Measurements from ENCODE around the gene AIRE.
"Not testable (repeated sequence)": the region's sequence is repeated elsewhere in the genome, so short reads cannot be mapped to it uniquely, and the experiment has no call there.

Gene AIRE

DNA sequence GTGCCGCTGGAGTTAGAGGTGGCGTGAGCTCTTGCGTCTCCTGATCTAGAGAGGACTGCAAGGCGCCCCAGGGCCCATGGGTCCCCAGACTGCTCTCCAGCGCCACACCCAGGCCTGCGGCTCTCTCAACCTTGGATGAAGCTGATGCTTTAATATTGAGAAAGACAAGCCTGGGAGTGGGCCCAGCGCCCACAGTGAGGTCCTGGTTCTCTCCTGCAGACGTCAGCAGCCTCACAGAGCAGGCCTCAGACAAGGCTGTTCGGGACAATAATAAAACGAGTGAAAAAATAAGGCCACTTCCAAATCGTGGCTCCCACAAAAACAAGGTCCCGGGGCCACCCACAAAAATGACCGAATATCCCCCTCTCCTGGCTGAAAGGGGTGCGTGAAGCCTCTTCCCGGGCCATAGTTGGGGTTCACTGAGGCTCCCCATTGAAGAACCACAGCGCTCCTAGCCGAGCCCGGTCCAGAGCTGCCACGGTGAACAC is 18.0 kb upstream of the AIRE start:
- DNase-seq = no peak

DNA sequence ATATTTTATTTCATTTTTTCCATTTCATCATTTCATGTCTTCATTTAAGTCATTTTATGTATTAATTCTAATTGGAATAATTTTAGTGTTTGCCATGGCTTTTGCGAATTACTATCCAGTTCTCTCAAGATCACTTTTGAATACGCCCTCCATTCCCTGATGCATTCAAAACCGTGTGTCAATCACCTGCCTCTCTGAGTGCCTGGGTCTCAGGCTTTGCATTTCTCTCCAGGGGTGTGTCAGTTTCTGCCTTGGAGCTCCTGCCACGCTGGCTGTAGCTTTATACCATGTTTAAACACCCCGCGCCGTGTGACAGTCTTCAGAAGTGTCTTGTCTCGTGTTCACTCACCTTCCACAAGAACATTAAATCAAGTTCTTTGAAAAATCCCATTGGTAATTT is 16.6 kb upstream of the AIRE start:
- DNase-seq = no peak

DNA sequence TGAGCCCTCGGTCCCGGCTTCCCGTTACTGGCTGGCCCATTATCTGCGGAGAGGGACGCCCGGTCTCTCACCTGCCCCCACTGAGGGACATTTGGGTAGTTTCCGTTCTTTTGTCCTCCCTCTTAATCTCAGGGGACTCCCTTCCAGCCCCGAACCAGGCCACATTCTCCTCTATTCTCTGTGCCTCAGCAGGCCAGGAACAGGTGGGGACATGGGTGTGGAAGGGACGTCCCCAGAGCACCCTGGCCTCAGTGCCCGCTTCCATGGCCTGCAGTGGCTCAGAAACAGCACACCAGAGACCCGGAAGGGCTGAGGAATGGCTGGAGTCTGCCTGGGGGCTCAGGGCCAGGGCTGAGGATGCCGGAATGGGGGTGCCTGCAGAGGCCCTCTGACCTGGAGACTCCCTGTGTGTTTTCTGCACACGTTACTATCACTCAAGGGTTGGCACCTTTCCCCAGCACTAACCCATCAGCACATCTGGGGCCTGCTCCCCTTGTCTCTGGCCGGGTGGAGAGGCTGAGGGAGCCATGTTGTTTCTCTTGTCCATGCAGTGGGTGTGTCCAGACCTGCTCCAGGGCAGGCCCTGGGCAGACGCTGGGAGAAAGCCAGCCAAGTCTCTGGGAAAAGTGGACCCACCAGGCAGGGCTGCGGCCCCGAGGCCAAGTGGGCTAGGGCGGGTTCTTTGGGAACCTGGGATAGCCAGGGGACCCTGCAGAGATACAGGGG is 14.0 kb upstream of the AIRE start:
- DNase-seq = no peak

DNA sequence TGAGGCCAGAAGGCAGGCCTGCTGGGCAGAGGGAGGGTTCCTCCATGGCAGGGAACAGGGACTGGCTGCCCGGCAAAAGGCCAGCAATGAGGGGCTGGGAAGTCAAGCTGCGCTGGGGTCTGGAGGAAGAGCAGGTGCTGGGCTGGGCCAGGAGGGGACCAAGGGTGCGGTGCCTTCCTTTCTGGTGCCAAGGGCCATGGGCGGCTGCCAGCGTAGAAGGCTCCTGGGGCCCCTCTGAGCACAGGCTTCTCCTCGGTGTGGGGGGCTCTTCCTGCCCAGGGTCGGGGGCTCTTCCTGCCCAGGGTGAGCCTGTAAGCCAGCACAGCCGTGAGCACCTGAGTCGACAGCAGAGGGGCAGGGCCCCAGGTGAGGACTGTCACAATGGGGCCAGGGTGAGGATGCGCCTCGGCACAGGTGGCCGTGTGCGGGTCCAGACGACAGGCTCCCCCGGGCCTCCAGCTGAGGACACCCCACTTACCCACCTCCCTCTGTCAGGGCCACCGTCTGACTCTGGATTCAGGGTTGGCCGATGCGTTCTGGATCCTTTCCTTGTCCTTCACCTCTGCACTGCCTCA is 13.3 kb upstream of the AIRE start:
- no peak for DNase-seq

DNA sequence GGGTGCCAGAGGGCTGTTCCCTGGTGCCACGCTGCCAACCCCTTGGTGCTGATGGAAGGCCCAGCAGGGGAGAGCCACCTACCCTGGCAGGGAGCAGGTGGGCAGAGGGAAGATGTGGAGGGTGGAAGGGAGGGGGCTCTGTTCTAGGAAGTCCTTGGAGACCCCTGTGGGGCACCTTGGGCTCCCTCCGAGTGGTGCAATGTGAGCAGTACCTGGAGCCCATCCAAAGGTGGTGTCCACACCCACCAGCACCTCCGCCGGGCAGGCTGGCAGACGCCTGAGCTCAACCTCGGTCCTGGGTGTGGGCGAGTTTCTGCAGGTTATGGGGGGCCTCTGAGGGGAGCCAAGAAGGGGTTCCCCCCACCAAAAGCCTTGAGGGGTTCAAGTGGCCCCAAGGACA is 12.6 kb upstream of the AIRE start:
- DNase-seq = no peak

DNA sequence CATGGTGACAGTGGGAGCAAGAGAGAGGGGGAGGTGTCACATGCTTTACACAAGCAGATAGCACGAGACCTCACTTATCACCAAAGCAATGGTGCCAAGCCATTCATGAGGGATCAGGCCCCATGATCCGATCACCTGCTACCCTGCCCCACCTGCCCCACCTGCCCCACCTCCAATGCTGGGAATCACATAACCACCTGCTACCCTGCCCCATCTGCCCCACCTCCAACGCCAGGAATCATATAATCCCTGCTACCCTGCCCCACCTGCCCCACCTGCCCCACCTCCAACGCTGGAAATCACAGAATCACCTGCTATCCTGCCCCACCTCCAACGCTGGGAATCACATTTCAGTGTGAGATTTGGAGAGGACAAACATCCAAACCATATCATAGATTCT is 10.6 kb upstream of the AIRE start:
- no peak for DNase-seq

DNA sequence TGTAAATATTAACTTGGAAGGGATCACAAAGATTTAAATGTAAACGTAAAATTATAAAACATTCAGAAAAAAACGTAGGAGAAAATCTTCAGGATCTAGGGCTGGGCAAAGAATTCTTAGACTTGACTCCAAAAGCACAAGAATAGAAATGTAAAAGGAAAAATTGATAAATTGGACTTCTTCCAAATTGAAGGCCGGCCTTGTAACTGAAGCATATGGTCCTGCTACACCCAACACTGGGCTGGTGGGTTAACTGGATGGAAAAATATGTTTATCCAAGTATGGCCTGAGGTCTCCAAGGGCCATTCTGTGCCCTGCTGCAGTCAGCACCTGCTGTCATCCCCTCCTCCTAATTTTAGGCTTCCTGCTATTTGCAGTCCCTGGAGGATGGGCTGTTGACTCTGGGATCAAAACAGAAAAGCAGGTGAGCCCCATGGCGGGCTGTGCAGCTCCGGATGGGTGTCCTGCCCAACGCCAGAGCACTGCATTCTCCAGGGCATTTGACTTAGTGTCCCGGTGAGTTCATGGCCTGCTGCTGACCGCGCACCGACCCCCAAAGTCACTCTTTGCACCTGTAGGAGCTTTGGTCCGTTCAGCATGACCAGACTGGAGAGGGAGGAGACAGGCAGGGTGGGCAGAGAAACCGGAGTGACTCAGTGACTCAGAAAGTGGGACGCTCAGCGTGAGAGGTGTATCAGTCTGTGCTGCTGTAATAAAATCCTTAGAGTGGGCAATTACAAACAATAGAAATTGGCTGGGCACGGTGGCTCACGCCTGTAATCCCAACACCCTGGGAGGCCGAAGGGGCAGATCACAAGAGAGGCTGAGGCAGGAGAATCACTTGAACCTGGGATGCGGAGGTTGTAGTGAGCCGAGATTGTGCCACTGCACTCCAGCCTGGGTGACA is 6.1 kb upstream of the AIRE start:
- no peak for DNase-seq

DNA sequence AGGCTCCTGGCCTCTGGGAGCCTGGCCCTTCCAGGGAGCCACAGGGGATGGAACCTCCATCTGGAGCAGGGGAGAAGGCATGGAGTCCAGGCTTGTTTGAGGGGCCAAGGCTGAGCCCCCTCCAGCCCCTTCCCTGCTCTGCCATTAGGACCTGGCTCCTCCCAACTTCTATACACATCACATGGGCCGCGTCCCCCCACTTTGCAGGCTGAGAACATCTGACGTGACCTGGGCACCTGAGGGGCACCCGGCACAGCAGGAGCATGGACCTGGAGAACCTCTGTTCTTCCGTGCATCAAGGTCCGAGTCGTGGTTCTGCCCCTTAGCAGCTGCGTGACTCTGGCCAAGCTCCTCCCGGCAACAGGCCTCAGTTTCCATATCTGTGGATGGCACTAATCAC is 3.9 kb upstream of the AIRE start:
- DNase-seq = no peak

DNA sequence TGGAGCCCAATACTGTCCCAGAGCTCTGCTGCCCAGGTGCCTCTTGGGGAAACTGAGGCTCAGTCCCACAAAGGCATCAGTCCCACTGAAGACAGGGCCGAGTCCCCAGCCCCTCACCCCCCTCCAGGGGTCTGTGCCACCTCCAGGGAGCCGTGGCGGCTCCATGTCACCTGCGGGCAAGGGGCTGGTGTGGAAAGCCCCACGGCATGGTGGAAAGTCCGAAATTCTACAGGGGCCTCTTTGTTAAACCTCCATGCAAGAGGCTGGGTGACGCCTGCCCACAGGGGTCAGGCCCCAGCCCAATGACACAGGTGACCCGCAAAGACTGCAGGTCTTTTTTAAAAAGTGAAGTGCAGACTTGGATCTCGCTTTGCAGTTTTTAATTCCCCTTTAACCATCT is 3.3 kb upstream of the AIRE start:
- DNase-seq = no peak

DNA sequence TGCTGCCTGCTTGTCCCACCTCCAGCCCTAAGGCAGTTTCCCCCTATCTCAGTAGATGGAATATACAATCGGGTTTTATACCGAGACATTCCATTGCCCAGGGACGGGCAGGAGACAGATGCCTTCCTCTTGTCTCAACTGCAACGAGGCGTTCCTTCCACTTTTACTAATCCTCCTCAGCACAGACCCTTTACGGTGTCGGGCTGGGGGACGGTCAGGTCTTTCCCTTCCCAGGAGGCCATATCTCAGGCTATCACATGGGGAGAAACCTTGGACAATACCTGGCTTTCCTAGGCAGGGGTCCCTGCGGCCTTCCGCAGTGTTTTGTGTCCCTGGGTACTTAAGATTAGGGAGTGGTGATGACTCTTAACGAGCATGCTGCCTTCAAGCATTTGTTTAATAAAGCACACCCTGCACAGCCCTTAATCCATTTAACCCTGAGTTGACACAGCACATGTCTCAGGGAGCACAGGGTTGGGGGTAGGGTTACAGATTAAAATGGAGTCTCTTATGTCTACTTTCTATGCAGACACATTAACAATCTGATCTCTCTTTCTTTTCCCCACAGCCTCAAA is 2.4 kb upstream of the AIRE start:
- not testable (repeated sequence) for DNase-seq

DNA sequence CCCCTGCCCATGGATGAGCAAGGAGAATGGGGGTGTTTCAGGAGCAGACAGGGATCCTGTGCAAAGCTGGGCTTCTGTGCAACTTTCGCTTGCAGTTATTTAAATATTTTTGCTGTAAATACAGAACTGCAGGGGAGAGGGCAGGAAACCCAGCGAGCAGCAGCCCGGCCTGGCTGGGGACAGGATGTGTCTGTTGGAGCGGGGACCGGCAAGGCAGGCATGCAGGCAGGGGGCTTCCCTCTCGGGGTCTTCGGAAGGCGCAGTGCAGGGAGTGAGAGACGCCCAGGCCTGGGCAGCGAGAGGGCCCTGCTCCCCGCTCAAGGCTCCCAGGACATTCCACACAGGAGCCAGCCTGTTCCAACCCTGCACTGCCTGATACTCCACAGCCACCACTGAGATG is 1.7 kb upstream of the AIRE start:
- no peak for DNase-seq

DNA sequence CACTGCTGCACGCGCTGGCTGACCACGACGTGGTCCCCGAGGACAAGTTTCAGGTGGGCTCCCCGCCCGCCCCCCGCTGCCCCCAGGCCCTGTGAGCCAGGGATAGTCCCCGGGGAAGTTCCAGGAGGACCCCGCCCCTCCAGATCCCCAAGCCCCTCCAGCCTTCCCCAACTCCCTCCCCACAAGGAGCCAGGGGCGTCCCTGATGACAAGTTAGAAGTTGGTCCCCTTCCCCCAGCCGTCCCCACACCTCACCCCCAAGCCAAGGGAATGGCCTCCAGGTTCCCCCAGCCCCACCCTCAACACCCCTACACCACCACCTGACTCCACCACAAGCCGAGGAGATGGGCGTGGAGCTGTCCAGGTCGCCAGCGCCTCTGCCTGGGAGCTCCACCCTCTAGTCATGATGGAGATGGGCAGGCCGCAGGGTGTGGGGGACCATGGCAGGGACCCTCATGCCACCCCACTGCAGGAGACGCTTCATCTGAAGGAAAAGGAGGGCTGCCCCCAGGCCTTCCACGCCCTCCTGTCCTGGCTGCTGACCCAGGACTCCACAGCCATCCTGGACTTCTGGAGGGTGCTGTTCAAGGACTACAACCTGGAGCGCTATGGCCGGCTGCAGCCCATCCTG is 525 bp downstream of the AIRE start:
- no peak for DNase-seq

DNA sequence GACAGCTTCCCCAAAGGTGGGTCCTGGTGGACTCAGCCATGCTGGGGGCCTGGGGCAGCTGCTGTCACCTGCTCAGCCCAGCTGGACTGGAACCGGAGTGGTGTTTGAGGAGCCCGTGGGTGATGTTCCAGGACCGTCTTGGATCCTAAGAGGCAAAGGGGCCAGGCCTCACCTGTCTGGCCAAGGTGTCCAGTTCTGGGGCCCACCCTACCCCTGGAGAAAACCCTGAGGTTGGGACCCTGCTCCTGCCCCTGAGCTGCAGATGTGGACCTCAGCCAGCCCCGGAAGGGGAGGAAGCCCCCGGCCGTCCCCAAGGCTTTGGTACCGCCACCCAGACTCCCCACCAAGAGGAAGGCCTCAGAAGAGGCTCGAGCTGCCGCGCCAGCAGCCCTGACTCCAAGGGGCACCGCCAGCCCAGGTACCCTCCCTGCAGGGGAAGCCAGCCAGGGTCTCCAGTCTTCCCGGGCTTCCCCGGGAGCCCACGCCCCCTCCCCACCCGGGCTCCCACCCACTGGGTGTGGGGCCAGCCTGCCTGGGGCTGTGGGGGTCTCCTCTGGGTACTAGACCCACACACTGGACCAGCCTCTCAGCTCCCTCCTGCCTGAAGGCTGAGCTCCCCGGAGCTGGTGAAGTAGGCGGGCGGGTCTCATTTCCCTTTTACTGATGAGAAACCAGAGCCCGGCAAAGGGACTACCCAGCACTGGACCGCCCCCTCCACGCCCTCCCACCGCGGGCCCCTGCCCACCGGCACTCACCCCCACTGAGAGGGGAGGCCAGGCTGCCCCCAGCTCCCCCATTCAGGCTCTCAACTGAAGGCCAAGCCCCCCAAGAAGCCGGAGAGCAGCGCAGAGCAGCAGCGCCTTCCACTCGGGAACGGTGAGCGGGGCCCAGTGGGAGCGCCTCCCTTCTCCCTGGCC is 1.3 kb downstream of the AIRE start:
- no peak for DNase-seq

DNA sequence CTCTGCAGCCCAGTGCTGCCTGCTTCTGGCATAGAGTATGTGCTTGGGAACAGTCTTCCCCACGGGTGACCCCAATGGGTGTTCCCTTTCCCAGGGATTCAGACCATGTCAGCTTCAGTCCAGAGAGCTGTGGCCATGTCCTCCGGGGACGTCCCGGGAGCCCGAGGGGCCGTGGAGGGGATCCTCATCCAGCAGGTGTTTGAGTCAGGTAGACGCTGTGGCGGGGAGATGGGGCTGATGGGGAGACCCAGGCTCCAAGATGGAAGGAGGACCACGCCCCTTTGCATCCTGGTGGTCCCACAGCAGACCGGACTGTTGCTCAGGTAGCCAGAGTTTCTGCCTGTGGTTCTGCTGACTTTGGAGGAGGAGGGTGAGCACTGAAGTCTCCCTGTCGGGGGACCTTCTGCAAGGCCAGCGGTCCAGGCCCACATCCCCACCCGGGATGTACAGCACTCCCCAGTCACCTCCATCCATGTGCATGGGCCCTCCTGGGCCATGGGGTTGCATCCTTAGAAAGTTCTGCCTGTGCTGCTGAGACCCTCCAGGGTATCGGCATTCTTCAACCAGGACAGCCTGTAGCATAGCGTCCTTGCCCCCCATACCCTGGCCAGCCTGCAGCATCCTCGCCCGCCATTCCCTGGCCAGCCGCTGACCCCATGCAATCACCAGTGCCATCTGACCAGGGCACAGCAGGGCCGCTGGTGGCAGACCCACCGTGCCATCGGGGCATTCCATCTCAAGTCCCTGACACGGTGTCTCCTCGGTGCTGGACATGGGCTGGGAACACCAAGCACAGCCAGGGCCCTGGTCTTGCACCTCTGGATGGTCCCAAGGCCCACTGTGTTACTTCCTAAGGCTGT is 2.8 kb downstream of the AIRE start:
- no peak for DNase-seq

DNA sequence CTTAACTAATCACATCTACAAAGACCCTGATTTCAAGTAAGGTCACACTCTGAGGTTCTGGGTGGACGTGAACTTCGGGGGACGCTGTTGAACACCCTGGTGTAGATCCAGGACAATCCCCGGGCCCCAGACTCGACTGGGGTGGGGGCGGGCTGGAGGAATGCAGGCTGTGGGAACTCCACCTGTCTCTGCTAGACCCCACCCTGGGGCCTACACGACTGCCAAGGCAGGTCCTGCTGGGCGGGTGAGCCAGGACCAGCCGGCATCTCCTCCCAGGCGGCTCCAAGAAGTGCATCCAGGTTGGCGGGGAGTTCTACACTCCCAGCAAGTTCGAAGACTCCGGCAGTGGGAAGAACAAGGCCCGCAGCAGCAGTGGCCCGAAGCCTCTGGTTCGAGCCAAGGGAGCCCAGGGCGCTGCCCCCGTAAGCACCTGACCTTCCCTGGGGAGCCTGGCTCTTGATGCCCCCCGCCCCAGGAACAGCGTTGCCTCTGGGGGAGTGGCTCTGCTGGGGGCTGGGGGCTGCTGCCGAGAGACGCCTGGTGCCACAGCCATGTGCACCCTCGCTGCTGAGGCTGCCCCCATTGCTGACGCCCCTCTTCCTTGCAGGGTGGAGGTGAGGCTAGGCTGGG is 3.8 kb downstream of the AIRE start:
- no peak for DNase-seq

DNA sequence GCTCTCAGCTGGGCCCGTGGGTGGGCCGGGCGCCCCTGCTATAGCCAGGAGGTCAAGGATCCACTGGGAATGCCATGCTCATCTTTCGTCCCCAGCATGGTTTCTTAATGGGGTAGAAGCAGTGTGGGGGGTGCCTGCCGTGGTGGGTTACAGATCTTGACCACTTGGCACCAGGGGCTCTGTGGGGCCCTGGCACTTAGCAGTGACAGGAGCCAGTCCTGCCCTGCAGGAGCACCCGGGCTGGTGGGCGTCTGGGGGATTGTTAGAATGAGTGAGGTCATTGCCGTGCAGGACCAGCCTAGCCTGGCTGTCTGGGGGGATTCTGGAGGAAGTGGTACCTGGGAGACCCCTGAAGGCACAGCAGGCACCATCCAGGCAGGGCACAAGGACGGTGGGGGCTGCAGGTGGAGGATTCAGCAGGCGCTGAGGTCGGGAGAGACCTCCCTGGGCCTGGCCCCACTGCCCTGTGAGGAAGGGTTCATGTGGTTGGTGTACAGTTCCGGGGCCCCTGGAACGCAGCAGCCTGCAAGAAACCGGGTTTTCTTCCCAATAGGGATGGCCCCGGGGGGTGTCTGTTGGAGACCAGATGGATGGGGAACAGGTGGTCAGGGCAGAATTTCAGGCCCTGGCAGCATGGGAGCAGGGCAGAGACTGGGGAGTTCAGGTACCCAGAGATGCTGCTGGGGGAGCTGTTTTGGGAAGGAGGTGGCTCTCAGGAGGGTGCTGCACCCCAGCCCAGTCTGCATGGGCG is 4.8 kb downstream of the AIRE start:
- no peak for DNase-seq

DNA sequence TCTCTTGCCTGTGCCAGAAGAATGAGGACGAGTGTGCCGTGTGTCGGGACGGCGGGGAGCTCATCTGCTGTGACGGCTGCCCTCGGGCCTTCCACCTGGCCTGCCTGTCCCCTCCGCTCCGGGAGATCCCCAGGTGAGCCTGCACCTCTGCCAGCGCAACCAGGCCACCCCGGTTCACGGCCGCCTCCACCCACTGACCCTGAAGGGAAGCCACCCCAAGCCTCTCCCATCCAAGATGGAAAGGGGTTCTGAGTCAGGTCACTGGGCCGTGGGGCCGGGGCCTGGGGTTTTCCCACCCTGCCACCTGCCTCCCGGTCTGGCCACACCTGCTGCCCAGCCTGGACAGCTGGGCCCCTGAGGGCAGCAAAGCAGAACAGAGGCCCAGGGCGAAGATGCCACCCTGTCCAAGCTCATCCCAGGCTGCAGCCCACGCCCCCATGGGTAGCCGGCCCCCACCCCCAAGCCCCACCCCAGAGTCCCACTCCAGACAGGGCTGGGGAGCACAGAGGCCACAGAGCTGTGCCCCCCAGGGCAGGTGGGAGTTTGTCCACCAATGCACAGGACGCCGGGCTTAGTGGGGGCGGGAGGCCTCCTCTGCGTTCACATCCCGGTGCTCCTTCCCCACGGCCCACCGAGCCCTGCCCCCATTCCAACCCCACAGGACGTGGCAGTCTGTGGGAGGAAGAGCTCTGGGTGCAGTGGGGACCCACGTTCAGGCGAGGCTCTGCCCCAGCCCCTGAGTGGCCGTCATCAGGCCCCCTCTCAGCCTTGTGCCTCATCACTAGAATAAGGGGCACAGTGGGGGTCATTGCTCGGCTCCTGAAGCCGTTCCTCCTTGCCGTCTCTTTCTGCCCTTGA is 5.6 kb downstream of the AIRE start:
- DNase-seq = no peak

DNA sequence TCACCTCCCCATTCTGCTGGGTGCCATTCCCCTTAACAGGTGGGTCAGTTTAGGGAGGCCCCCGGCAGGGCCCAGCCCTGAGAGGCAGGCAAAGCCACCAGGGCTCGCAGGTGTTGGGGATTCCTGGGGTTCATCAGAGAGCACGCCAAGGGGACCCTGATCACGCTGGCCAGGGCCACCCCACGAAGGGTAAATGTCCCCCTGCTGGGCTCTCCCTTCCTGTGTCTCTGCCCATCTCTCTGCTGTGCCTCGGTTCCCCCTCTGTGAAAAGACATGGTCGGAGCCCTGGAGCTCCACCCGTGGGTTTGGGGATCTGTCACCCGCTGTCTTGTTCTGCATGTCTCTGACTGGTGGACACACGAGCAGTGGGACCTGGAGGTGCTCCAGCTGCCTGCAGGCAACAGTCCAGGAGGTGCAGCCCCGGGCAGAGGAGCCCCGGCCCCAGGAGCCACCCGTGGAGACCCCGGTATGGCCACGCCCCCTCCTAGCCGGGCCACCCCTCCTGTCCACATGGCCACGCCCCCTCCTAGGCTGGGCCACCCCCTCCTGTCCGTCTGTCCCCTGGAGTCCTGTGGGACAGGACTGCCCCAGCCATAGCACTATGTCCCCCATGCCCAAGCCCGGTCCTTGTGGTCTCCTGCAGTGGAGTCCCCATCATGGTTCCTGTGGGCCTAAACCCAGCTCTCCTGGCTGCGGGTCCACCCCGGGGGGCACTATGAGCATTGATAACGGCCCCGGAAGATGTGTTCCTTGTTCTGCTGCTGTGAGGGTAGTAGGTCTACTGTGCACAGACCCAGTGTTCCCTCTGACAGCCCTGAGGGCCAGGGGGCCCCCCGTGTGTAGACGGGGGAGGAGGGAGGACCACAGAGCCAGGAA is 6.5 kb downstream of the AIRE start:
- DNase-seq = no peak

Measured in activated CD8-positive, alpha-beta memory T cell treated with anti-CD3 and anti-CD28 coated beads, Interleukin-2, amount 50 U/mL, for 48 hours (primary cell).